Activated T-helper 17 cell treated with anti-CD3 and anti-CD28 coated beads, Interleukin-2, amount 50 U/mL, for 72 hours (primary cell): ENCODE results near the gene AKR1D1. TPM values are rescaled to one million over a fixed set of nuclear protein-coding genes. Genes with fewer than 3 reads are reported as not detected.
"Not testable (repeated sequence)": the region's sequence is repeated elsewhere in the genome, so short reads cannot be mapped to it uniquely, and the experiment has no call there.

Experiments
- ATAC-seq: fragments of 150-1000 bp; cut with Tn5 transposase; replicated peaks from 2 replicates; pipeline ENCODE4 v1.10.0; 2021; ENCODE audit warnings: mild to moderate bottlenecking, moderate library complexity
- H3K27ac Mint-ChIP-seq: one replicate; pipeline ENCODE4 v1.8.0; 2022; ENCODE audit warnings: mixed read lengths
- H3K27me3 Mint-ChIP-seq: one replicate; pipeline ENCODE4 v1.8.0; 2022; ENCODE audit warnings: mixed read lengths
- H3K36me3 Mint-ChIP-seq: one replicate; pipeline ENCODE4 v1.8.0; 2022; ENCODE audit warnings: low read depth, mild to moderate bottlenecking, mixed read lengths
- H3K4me1 Mint-ChIP-seq: one replicate; pipeline ENCODE4 v1.8.0; 2022; ENCODE audit warnings: mixed read lengths
- H3K4me3 Mint-ChIP-seq: one replicate; pipeline ENCODE4 v1.8.0; 2022; ENCODE audit warnings: mild to moderate bottlenecking, mixed read lengths
- H3K9me3 Mint-ChIP-seq: one replicate; pipeline ENCODE4 v1.8.0; 2022; ENCODE audit warnings: mixed read lengths
- total RNA-seq, 2 donors: library from RNA; stranded (reverse); gene quantifications; one replicate each; pipeline ENCODE4 v1.2.3, GENCODE V29; 2022

AKR1D1 gene
- total RNA-seq, 2 donors from 2014 or later = not detected

- ATAC-seq = no peak
- H3K27me3 Mint-ChIP-seq = no peaks in the 10 kb centered on the region
- H3K9me3 Mint-ChIP-seq = no peaks in the 10 kb centered on the region
- H3K36me3 Mint-ChIP-seq = no peaks in the 10 kb centered on the region
- H3K27ac Mint-ChIP-seq = no peak overlapping the region
- no peaks in the 10 kb centered on the region for H3K4me1 Mint-ChIP-seq
- no peak overlapping the region for H3K4me3 Mint-ChIP-seq
These were observed 45.9 kb downstream of the AKR1D1 start for GRCh38 chr7:138122162-138122561.

GRCh38 chr7:138125119-138125518 lies 48.9 kb downstream of the AKR1D1 start:
- H3K27ac Mint-ChIP-seq = no peak overlapping the region
- H3K36me3 Mint-ChIP-seq = no peaks in the 10 kb centered on the region
- no peaks in the 10 kb centered on the region for H3K27me3 Mint-ChIP-seq
- no peak for ATAC-seq
- H3K4me3 Mint-ChIP-seq = no peak overlapping the region
- H3K4me1 Mint-ChIP-seq = no peaks in the 10 kb centered on the region
- no peaks in the 10 kb centered on the region for H3K9me3 Mint-ChIP-seq

- H3K4me3 Mint-ChIP-seq = no peak overlapping the region
- ATAC-seq = no peak
- H3K4me1 Mint-ChIP-seq = no peaks in the 10 kb centered on the region
- no peaks in the 10 kb centered on the region for H3K36me3 Mint-ChIP-seq
- H3K9me3 Mint-ChIP-seq = no peaks in the 10 kb centered on the region
- no peaks in the 10 kb centered on the region for H3K27me3 Mint-ChIP-seq
- H3K27ac Mint-ChIP-seq = no peak overlapping the region
These were observed 49.4 kb downstream of the AKR1D1 start for GRCh38 chr7:138125598-138126111.

GRCh38 chr7:138126928-138127327 lies 50.7 kb downstream of the AKR1D1 start:
- no peaks in the 10 kb centered on the region for H3K4me1 Mint-ChIP-seq
- no peaks in the 10 kb centered on the region for H3K36me3 Mint-ChIP-seq
- H3K27ac Mint-ChIP-seq = no peak overlapping the region
- no peaks in the 10 kb centered on the region for H3K9me3 Mint-ChIP-seq
- H3K27me3 Mint-ChIP-seq = no peaks in the 10 kb centered on the region
- no peak overlapping the region for H3K4me3 Mint-ChIP-seq
- no peak for ATAC-seq

DNA sequence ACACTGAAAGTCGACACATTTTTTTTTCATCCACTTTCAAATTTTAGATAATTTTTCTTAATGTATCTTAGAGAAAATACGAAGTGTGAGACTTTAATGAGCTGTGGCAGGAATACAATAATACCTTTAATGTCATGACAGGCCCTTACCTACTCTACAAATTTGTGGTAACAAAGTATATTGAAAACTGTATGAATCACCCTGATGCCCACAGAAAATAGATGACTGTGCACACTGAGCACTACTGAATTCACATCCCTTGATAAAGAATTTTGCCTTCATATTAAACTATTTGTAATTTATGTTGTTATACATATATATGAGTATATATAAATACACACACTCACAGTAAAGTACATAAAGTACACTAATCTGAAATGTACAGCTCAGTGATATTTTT lies 51.7 kb downstream of the AKR1D1 start:
- peak; percentile 40 for ATAC-seq
- no peak overlapping the region for H3K4me3 Mint-ChIP-seq
- no peak overlapping the region for H3K27ac Mint-ChIP-seq
- H3K4me1 Mint-ChIP-seq = no peaks in the 10 kb centered on the region
- H3K27me3 Mint-ChIP-seq = no peaks in the 10 kb centered on the region
- no peaks in the 10 kb centered on the region for H3K9me3 Mint-ChIP-seq
- H3K36me3 Mint-ChIP-seq = no peaks in the 10 kb centered on the region

- ATAC-seq = no peak
These were observed 53.4 kb downstream of the AKR1D1 start for GRCh38 chr7:138129551-138130165.

DNA sequence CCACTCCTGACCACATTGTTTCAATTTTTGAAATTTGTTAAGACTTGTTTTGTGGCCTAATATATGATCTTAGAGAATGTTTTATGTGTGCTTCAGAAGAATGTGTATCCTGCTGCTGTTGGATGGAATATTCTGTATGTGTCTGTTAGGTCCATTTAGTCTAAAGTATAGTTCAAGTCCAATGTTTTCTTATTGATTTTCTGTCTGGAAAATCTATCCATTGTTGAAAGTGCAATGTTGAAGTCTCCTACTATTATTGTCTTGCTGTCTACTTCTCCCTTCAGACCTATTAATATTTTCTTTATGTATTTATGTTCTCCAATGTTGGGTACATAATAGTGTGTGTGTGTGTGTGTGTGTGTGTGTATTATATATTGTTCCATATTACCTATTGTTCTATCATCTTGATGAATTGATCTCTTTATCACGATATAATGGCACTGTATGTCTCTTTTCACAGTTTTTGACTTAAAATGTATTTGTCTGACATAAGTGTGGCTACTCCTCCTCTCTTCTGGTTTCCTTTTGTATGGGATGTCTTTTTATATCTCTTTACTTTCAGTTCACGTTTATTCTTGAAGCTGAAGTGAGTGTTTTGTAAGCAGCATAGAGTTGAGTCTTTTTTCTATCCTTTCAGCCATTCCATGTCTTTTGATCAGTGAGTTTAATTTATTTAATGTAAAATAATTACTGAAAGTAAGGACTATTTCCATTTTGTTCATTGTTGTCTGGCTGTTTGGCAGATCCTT lies 61.3 kb downstream of the AKR1D1 start:
- Mint-ChIP-seq H3K27me3 (peaks cover 25% of the 10 kb centered on the region), H3K4me1 (no peaks in the 10 kb centered on the region), H3K36me3 (no peaks in the 10 kb centered on the region), H3K27ac (no peak overlapping the region), H3K9me3 (no peaks in the 10 kb centered on the region), H3K4me3 (no peak overlapping the region)
- ATAC-seq = no peak

More at GRCh38 chr7:138129551-138130165, 53.4 kb downstream of the AKR1D1 start:
- Mint-ChIP-seq H3K27me3 (no peaks in the 10 kb centered on the region), H3K9me3 (no peaks in the 10 kb centered on the region), H3K4me1 (no peaks in the 10 kb centered on the region), H3K27ac (no peak overlapping the region), H3K4me3 (no peak overlapping the region), H3K36me3 (no peaks in the 10 kb centered on the region)

DNA sequence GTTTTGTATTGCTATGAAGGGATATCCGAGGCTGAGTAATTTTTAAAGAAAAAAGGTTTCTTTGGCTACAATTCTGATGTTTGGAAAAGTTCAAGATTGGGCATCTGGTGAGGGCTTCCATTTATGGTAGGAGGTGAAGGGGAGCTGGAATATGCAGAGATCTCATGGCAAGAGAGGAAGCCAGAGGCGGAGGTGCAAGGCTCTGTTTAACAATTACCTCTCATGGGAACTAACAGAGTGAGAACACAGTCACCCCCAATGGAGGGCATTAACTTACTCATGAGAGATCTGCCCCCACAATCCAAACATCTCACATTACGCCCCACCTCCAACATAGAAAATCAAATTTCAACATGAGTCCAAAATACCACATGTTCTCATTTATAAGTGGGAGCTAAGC lies 62.0 kb downstream of the AKR1D1 start:
- Mint-ChIP-seq H3K36me3 (no peaks in the 10 kb centered on the region), H3K9me3 (no peaks in the 10 kb centered on the region), H3K27ac (no peak overlapping the region), H3K4me1 (no peaks in the 10 kb centered on the region), H3K27me3 (peaks cover 25% of the 10 kb centered on the region), H3K4me3 (no peak overlapping the region)
- ATAC-seq = no peak

- H3K4me1 Mint-ChIP-seq = peaks cover 5% of the 10 kb centered on the region
- no peak overlapping the region for H3K27ac Mint-ChIP-seq
- ATAC-seq = no peak
- H3K9me3 Mint-ChIP-seq = no peaks in the 10 kb centered on the region
- H3K36me3 Mint-ChIP-seq = no peaks in the 10 kb centered on the region
- H3K27me3 Mint-ChIP-seq = peaks cover 33% of the 10 kb centered on the region
- no peak overlapping the region for H3K4me3 Mint-ChIP-seq
These were observed 66.4 kb downstream of the AKR1D1 start for GRCh38 chr7:138142583-138143201.

DNA sequence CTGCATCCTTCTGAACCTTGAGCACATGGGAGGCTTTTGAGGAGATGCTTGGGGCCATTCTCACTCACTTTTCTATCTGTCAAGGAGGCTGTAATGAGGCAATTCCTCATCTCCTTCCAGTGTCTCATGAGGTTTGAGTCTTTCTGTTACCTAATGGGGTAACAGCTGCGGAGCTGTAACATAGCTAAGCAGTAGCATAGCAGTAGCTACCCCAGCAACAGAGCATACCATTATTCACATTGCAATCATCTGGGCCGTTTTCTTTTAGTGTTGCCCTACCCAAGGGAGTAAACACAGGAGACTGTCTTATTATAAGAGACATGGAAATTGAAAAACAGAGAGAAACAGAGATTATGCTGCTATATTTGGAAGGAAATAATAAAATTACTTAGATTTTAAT lies 68.7 kb downstream of the AKR1D1 start:
- peaks cover 5% of the 10 kb centered on the region for H3K4me1 Mint-ChIP-seq
- no peaks in the 10 kb centered on the region for H3K9me3 Mint-ChIP-seq
- H3K4me3 Mint-ChIP-seq = no peak overlapping the region
- H3K36me3 Mint-ChIP-seq = no peaks in the 10 kb centered on the region
- peaks cover 17% of the 10 kb centered on the region for H3K27me3 Mint-ChIP-seq
- no peak overlapping the region for H3K27ac Mint-ChIP-seq
- no peak for ATAC-seq

DNA sequence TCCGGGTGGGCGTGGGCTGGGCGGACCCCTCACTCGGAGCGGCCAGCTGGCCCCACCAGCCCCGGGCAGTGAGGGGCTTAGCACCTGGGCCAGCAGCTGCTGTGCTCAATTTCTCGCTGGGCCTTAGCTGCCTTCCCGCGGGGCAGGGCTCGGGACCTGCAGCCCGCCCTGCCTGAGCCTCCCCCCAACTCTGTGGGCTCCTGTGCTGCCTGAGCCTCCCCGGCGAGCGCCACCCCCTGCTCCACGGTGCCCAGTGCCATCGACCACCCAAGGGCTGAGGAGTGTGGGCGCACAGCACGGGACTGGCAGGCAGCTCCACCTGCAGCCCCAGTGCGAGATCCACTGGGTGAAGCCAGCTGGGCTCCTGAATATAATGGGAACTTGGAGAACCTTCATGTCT lies 70.0 kb downstream of the AKR1D1 start:
- H3K36me3 Mint-ChIP-seq, ATAC-seq, H3K27ac Mint-ChIP-seq, H3K9me3 Mint-ChIP-seq, H3K4me3 Mint-ChIP-seq, H3K4me1 Mint-ChIP-seq: not testable (repeated sequence)
- peaks cover 17% of the 10 kb centered on the region for H3K27me3 Mint-ChIP-seq

DNA sequence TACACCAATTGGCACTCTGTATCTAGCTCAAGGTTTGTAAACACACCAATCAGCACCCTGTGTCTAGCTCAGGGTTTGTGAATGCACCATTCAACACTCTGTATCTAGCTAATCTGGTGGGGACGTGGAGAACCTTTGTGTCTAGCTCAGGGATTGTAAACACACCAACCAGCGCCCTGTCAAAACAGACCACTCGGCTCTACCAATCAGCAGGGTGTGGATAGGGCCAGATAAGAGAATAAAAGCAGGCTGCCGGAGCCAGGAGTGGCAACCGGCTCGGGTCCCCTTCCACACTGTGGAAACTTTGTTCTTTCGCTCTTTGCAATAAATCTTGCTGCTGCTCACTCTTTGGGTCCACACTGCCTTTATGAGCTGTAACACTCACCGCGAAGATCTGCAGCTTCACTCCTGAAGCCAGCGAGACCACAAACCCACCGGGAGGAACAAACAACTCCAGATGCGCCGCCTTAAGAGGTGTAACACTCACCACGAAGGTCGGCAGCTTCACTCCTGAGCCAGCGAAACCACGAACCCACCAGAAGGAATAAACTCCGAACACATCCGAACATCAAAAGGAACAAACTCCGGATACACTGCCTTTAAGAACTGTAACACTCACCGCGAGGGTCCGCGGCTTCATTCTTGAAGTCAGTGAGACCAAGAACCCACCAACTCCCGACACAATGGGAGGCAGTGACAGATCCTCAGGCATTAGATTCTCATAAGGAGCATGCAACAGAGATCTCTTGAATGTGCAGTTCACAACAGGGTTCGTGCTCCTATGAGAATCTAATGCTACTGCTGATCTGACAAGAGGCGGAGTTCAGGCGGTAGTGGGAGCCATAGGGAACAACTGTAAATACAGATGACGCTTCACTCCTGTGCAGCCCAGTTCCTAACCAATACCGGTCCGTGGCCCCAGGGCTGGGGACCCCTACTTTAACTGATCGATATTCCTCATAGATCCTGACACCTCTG lies 70.8 kb downstream of the AKR1D1 start:
- not testable (repeated sequence) for H3K36me3 Mint-ChIP-seq, H3K27ac Mint-ChIP-seq, ATAC-seq, H3K4me1 Mint-ChIP-seq, H3K9me3 Mint-ChIP-seq
- peaks cover 13% of the 10 kb centered on the region for H3K27me3 Mint-ChIP-seq
- peak overlapping the region; percentile 38 for H3K4me3 Mint-ChIP-seq

DNA sequence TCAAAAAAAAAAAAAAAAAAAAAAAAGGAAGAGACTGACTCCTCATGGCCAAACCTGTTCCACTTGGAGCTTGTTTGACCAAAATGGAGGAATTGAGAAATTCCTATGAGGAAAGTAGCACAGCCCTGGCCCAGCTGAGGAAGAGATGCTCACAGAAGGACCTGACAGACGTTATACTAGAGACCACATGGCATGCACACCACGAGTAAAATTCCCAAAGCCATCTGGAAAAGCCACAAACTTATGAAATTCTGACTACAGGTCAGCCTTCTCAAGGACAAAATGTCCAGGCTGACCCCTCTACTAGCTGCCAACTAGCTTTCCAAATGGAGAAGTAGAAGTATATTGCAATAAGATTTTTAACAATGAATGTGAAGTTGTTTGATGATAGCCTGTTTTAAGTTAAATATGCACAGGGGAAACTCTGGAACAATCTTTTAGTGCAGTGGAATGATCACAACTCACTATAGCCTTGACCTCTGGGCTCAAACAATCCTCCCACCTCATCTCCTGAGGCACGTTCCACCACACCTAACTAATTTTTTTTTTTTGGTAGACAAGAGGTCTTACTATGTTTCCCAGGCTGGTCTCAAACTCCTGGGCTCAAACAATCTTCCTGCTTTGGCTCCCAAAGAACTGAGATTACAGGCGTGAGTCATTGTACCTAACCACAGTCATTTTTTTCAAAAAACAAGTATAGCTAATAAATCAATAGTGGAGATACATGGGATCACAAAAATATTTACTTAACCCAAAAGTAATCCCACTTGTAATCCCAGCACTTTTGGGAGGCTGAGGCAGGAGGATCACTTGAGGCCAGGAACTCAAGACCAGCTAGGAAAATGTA lies 75.7 kb downstream of the AKR1D1 start:
- no peaks in the 10 kb centered on the region for H3K9me3 Mint-ChIP-seq
- peaks cover 7% of the 10 kb centered on the region for H3K27me3 Mint-ChIP-seq
- no peak overlapping the region for H3K27ac Mint-ChIP-seq
- peaks cover 3% of the 10 kb centered on the region for H3K4me1 Mint-ChIP-seq
- H3K36me3 Mint-ChIP-seq = no peaks in the 10 kb centered on the region
- no peak overlapping the region for H3K4me3 Mint-ChIP-seq
- ATAC-seq = no peak
